Measurements from ENCODE around the gene MRPL1.

DNA sequence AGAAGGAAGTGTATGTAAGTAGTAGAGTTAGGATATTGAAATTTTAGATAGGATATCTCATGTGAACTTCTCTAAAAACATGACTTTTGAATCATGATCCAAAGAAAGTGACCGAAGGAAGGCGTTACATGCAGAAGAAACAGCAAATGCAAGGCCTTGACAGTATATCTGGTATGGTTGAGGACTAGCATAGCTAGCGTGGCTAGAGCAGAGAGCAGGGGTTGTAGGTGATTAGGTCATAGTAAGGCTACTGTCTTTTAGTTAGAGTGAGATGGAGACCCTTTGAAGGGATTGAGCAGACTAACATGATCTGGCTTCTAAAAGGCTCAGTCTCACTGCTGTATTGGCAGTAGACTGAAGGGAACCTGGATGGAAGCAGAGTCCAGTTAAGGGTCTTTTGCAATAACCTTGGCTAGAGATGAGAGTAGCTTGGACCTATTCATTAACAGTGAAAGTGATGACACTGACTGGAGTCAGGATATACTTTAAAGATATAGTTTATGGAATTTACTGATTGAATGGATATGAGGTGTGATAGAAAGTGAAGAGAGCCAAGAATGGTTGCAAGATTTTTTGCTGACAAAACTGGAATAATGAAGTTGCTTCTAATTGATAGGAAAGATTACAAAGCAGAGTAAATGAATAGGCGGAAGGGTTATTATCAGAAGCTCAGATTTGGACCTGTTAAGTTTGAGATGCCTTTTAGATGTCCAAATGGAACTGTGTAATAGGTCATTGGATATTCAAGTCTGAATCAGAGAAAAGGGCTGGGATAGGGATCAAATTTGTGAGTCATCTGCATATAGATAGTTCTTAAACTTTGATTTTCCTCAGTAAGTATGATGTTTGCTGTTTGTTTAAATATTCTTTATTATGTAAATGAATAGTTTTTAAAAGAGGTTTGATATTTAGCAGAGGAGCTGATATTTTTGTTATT lies 59.8 kb downstream of the MRPL1 start:
- TF ChIP-seq CTCF (conservative IDR thresholded peaks at IDR 0.05; ENCODE audit: low read length) (no peak), EZH2phosphoT487 (IDR thresholded peaks at IDR 0.05; ENCODE audit: borderline replicate concordance, low read depth, low read length) (no peak)
